ENCODE measurements around the gene CNST.

GRCh38 chr1:246617156-246617555 lies 50.9 kb downstream of the CNST start:
- TF ChIP-seq CTCF (optimal IDR thresholded peaks at IDR 0.05 in 1 of 3, IDR thresholded peaks at IDR 0.05 in 1 of 3, conservative IDR thresholded peaks at IDR 0.05 in 1 of 3; ENCODE audit: extremely low read depth in 1 of 3, insufficient read depth in 2 of 3, low read length in 3 of 3): no peak
- no peak for TF ChIP-seq EZH2 (IDR thresholded peaks at IDR 0.05; ENCODE audit: low read length)
